HEK293 (cell line): ENCODE measurements around the gene PPP1R14C.
A peak's percentile ranks its signal among the peaks of the same experiment; 100 is the strongest.

Source experiments
- CTCF ChIA-PET: fragments of 350-600 bp; formaldehyde crosslinking; extraction: SDS; loops from one replicate; lab custom pipeline; 2021; ENCODE audit warnings: antibody characterized with exemption; lab: Yijun Ruan, JAX
- POLR2A ChIA-PET: fragments of 300-600 bp; formaldehyde crosslinking; extraction: SDS; loops from one replicate; lab custom pipeline; 2020; ENCODE audit warnings: antibody characterized with exemption, inconsistent platforms; lab: Yijun Ruan, JAX
- H3K27ac ChIP-seq: fragments of 200-500 bp; sonication (Bioruptor generic); 2 replicates; pipeline ENCODE4 v1.5.1; 2014; ENCODE audit warnings: low read depth, low read length, control low read depth, inconsistent platforms; ENCODE audit errors: extremely low read depth
- H3K36me3 ChIP-seq, 2 experiments: fragments of 200-500 bp in 1 of 2; sonication (Bioruptor generic) in 1 of 2; 1 replicate in 1 of 2; 2 replicates in 1 of 2; pipeline ENCODE4 v1.5.1; 2014 to 2017; ENCODE audit warnings: inconsistent platforms in 2 of 2, low read length in 2 of 2; ENCODE audit not compliant: control insufficient read depth in 2 of 2, insufficient read depth in 1 of 2
- H3K4me1 ChIP-seq: fragments of 200-500 bp; sonication (Bioruptor generic); 2 replicates; pipeline ENCODE4 v1.5.1; 2014; ENCODE audit warnings: mild to moderate bottlenecking, low read length, inconsistent platforms; ENCODE audit not compliant: control insufficient read depth, insufficient read depth
- H3K4me3 ChIP-seq: 2 replicates; pipeline ENCODE4 v1.5.1; 2011; ENCODE audit warnings: low read depth, mild to moderate bottlenecking, control low read depth, low read length, moderate library complexity
- H3K9me3 ChIP-seq: fragments of 200-500 bp; sonication (Bioruptor generic); 2 replicates; pipeline ENCODE4 v1.5.1; 2014; ENCODE audit warnings: low read depth, low read length, inconsistent platforms; ENCODE audit not compliant: control insufficient read depth, insufficient read depth
- BCL11A ChIP-seq: fragments of 450-650 bp; formaldehyde crosslinking; IDR thresholded peaks from 2 replicates; pipeline ENCODE4 v1.5.1; 2016; ENCODE audit warnings: low read depth, missing biosample characterization, missing genetic modification characterization
- HOXC10 ChIP-seq: sonication (generic); formaldehyde crosslinking; IDR thresholded peaks from 2 replicates; pipeline ENCODE4 v1.8.1; 2023; ENCODE audit warnings: mild to moderate bottlenecking, missing genetic modification reagents
- KLF16 ChIP-seq: fragments of 450-650 bp; formaldehyde crosslinking; IDR thresholded peaks from 2 replicates; pipeline ENCODE4 v1.5.1; 2017; ENCODE audit warnings: missing biosample characterization, missing genetic modification characterization
- OVOL3 ChIP-seq: fragments of 450-650 bp; formaldehyde crosslinking; IDR thresholded peaks from 2 replicates; pipeline ENCODE4 v1.5.1; 2016; ENCODE audit warnings: missing biosample characterization, missing genetic modification characterization
- TRIM28 ChIP-seq: IDR thresholded peaks from 2 replicates; pipeline ENCODE4 v1.6.1; 2011; ENCODE audit warnings: low read length, control low read depth, borderline replicate concordance
- ZBTB49 ChIP-seq: fragments of 450-650 bp; formaldehyde crosslinking; IDR thresholded peaks from 2 replicates; pipeline ENCODE4 v1.5.1; 2016; ENCODE audit warnings: missing biosample characterization, missing genetic modification characterization, low read depth
- ZBTB7A ChIP-seq: fragments of 450-650 bp; formaldehyde crosslinking; IDR thresholded peaks from 2 replicates; pipeline ENCODE4 v1.5.1; 2016; ENCODE audit warnings: low read depth, missing biosample characterization, missing genetic modification characterization
- ZEB2 ChIP-seq: fragments of 450-650 bp; formaldehyde crosslinking; IDR thresholded peaks from 2 replicates; pipeline ENCODE4 v1.5.1; 2016; ENCODE audit warnings: missing biosample characterization, missing genetic modification characterization
- ZFP69B ChIP-seq: fragments of 450-650 bp; formaldehyde crosslinking; IDR thresholded peaks from 2 replicates; pipeline ENCODE4 v1.5.1; 2016; ENCODE audit warnings: missing biosample characterization, missing genetic modification characterization
- ZNF155 ChIP-seq: fragments of 450-650 bp; formaldehyde crosslinking; IDR thresholded peaks from 2 replicates; pipeline ENCODE4 v1.5.1; 2016; ENCODE audit warnings: missing biosample characterization, missing genetic modification characterization
- ZNF16 ChIP-seq: fragments of 450-650 bp; formaldehyde crosslinking; IDR thresholded peaks from 2 replicates; pipeline ENCODE4 v1.5.1; 2016; ENCODE audit warnings: low read depth, missing biosample characterization, missing genetic modification characterization
- ZNF350 ChIP-seq: fragments of 450-650 bp; formaldehyde crosslinking; IDR thresholded peaks from 2 replicates; pipeline ENCODE4 v1.5.0; 2017; ENCODE audit warnings: missing biosample characterization, mild to moderate bottlenecking, missing genetic modification characterization
- ZNF416 ChIP-seq: fragments of 450-650 bp; formaldehyde crosslinking; IDR thresholded peaks from 2 replicates; pipeline ENCODE4 v1.5.1; 2016; ENCODE audit warnings: missing biosample characterization, missing genetic modification characterization
- ZNF433 ChIP-seq: fragments of 450-650 bp; formaldehyde crosslinking; IDR thresholded peaks from 2 replicates; pipeline ENCODE4 v1.5.1; 2016; ENCODE audit warnings: missing biosample characterization, missing genetic modification characterization, low read depth
- ZNF518A ChIP-seq: fragments of 450-650 bp; formaldehyde crosslinking; conservative IDR thresholded peaks from 2 replicates; pipeline ENCODE4 v1.5.1; 2016; ENCODE audit warnings: low read depth, missing biosample characterization, missing genetic modification characterization
- ZNF571 ChIP-seq: fragments of 450-650 bp; formaldehyde crosslinking; IDR thresholded peaks from 2 replicates; pipeline ENCODE4 v1.5.0; 2017; ENCODE audit warnings: missing biosample characterization, missing genetic modification characterization
- ZNF580 ChIP-seq: fragments of 450-650 bp; formaldehyde crosslinking; IDR thresholded peaks from 2 replicates; pipeline ENCODE4 v1.5.1; 2016; ENCODE audit warnings: missing biosample characterization, missing genetic modification characterization
- ZNF664 ChIP-seq: fragments of 450-650 bp; formaldehyde crosslinking; IDR thresholded peaks from 2 replicates; pipeline ENCODE4 v1.5.1; 2016; ENCODE audit warnings: missing biosample characterization, missing genetic modification characterization
- ZNF791 ChIP-seq: fragments of 450-650 bp; formaldehyde crosslinking; IDR thresholded peaks from 2 replicates; pipeline ENCODE4 v1.5.1; 2016; ENCODE audit warnings: missing biosample characterization, missing genetic modification characterization
- ZNF792 ChIP-seq: fragments of 450-650 bp; formaldehyde crosslinking; IDR thresholded peaks from 2 replicates; pipeline ENCODE4 v1.5.1; 2016; ENCODE audit warnings: missing biosample characterization, missing genetic modification characterization
- ZNF843 ChIP-seq: fragments of 450-650 bp; formaldehyde crosslinking; IDR thresholded peaks from 2 replicates; pipeline ENCODE4 v1.5.1; 2016; ENCODE audit warnings: missing biosample characterization, missing genetic modification characterization
- TF ChIP-seq, protein P1 (sequence below): fragments of 450-650 bp; formaldehyde crosslinking; IDR thresholded peaks from 2 replicates; pipeline ENCODE4 v1.5.1; 2016; ENCODE audit warnings: missing biosample characterization, missing genetic modification characterization
- TF ChIP-seq, protein P2 (sequence below): fragments of 450-650 bp; formaldehyde crosslinking; IDR thresholded peaks from 2 replicates; pipeline ENCODE4 v1.5.1; 2017; ENCODE audit warnings: missing biosample characterization, missing genetic modification characterization

PPP1R14C gene

DNA sequence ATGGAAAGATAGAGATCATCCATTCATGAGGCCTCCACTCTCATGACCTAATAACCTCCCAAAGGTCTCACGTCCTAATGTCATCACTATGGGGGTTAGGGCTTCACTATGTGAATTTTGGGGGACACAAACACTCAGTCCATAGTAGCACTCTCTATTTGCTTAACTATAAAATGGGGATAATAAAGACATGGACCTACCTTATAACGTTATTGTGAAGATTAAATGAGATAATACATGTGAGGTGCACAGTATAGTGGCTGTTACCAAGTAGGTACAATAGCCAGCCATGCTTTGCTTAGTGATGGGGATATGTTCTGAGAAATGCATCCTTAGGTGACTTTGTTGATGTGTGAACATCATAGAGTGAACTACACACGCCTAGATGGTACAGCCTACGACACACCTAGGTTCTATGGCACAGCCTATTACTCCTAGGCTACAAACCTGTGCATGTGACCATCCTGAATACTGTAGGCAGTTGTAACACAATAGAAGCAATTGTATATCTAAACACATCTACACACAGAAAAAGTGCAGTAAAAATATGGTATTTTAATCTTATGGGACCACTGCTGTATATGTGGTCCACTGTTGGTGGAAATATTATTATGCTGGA, 39.7 kb downstream of the PPP1R14C start:
- CTCF ChIA-PET, result interaction anchor here (0.6 kb wide), 1 partner anchor 18 kb away, joined by 3 read pairs; no protein-coding TSS in a partner anchor
- H3K27ac ChIP-seq, result no peak overlapping the region
- TF ChIP-seq ZNF664 (tag by site-specific recombination) (peak; percentile 90), KLF16 (tag by site-specific recombination) (no peak), ZNF350 (no peak)
- TF ChIP-seq, all 188 proteins: peak for 1
- H3K9me3 ChIP-seq, result no peaks in the 10 kb centered on the region
- peaks cover 3% of the 10 kb centered on the region for H3K4me1 ChIP-seq
- no peak overlapping the region for H3K4me3 ChIP-seq
- no peaks in the 10 kb centered on the region for H3K36me3 ChIP-seq
- POLR2A ChIA-PET, result no interaction called here

GRCh38 chr6:150183105-150183504, 40.3 kb downstream of the PPP1R14C start:
- Histone ChIP-seq H3K4me1 (peaks cover under 1% of the 10 kb centered on the region; the same call in 1 of the 2 replicates), H3K4me3 (no peak overlapping the region), H3K27ac (no peak overlapping the region), H3K9me3 (no peaks in the 10 kb centered on the region), H3K36me3 (no peaks in the 10 kb centered on the region)
- CTCF ChIA-PET, result no interaction called here
- POLR2A ChIA-PET, result no interaction called here
- TF ChIP-seq ZNF571, result no peak
- TF ChIP-seq ZNF433 (tag by site-specific recombination), result no peak
- TF ChIP-seq, protein P1, sequence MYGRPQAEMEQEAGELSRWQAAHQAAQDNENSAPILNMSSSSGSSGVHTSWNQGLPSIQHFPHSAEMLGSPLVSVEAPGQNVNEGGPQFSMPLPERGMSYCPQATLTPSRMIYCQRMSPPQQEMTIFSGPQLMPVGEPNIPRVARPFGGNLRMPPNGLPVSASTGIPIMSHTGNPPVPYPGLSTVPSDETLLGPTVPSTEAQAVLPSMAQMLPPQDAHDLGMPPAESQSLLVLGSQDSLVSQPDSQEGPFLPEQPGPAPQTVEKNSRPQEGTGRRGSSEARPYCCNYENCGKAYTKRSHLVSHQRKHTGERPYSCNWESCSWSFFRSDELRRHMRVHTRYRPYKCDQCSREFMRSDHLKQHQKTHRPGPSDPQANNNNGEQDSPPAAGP (tag by site-specific recombination), result no peak
- TF ChIP-seq ZNF580 (tag by site-specific recombination), result no peak
- TF ChIP-seq TRIM28, result no peak
- TF ChIP-seq ZNF155 (tag by site-specific recombination), result no peak
- TF ChIP-seq, protein P2, sequence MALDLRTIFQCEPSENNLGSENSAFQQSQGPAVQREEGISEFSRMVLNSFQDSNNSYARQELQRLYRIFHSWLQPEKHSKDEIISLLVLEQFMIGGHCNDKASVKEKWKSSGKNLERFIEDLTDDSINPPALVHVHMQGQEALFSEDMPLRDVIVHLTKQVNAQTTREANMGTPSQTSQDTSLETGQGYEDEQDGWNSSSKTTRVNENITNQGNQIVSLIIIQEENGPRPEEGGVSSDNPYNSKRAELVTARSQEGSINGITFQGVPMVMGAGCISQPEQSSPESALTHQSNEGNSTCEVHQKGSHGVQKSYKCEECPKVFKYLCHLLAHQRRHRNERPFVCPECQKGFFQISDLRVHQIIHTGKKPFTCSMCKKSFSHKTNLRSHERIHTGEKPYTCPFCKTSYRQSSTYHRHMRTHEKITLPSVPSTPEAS, result no peak
- no peak for TF ChIP-seq ZEB2 (tag by site-specific recombination)
- TF ChIP-seq ZNF843 (tag by site-specific recombination), result no peak
- no peak for TF ChIP-seq ZFP69B
- no peak for TF ChIP-seq OVOL3 (tag by site-specific recombination)
- no peak for TF ChIP-seq ZBTB49 (tag by site-specific recombination)
- no peak for TF ChIP-seq ZNF792
- TF ChIP-seq BCL11A (tag by site-specific recombination), result no peak
- TF ChIP-seq ZBTB7A (tag by site-specific recombination), result no peak

DNA sequence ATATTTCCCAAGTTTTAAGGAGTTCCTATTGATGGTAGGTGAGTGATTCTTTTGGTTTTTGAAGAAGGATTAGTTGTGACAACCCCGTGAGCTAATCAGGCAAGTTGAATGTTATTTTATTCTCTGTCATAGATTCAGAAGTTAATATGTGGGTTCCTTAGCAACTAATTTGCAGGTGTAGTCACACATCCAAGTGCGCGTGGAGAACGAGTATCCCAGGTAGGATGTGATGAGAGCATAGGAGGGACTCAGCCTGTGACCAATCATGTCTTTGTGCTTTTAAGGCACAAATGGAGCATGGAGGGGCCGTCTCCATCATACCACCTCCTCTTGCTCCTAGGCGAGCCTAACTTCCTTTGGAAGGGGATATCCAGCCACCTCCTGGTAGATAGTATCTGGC, 41.1 kb downstream of the PPP1R14C start:
- H3K4me3 ChIP-seq, result no peak overlapping the region
- no peaks in the 10 kb centered on the region; the same call in 1 of the 2 replicates for H3K4me1 ChIP-seq
- H3K9me3 ChIP-seq, result no peaks in the 10 kb centered on the region
- no peaks in the 10 kb centered on the region for H3K36me3 ChIP-seq
- POLR2A ChIA-PET, result no interaction called here
- H3K27ac ChIP-seq, result no peak overlapping the region
- CTCF ChIA-PET, result no interaction called here
- TF ChIP-seq HOXC10 (CRISPR knock-in tag) (no peak), ZNF791 (tag by site-specific recombination) (no peak), ZNF16 (no peak), ZNF416 (tag by site-specific recombination) (no peak), ZNF518A (tag by site-specific recombination) (no peak)
